ENCODE data around the gene C16orf46.

DNA sequence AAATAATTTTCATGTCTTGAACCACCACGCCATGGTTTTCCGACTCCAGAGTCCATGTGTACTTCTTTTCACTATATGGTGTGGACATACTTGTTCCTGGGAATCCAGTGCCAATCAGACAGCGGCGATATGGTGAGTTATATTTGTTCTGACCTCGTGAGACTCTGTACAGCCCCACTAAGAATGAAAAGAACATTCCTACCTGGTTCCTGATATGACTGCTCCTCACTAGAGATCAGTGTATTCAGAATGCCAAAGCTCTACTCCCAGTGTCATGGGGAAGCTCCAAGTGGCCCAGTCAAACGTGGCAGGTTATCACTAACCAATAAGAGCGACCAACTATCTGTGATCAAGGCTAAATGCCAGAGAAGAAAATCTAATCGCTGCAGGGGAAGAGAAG is 6.1 kb downstream of the C16orf46 start:
- TF ChIP-seq, protein P1, sequence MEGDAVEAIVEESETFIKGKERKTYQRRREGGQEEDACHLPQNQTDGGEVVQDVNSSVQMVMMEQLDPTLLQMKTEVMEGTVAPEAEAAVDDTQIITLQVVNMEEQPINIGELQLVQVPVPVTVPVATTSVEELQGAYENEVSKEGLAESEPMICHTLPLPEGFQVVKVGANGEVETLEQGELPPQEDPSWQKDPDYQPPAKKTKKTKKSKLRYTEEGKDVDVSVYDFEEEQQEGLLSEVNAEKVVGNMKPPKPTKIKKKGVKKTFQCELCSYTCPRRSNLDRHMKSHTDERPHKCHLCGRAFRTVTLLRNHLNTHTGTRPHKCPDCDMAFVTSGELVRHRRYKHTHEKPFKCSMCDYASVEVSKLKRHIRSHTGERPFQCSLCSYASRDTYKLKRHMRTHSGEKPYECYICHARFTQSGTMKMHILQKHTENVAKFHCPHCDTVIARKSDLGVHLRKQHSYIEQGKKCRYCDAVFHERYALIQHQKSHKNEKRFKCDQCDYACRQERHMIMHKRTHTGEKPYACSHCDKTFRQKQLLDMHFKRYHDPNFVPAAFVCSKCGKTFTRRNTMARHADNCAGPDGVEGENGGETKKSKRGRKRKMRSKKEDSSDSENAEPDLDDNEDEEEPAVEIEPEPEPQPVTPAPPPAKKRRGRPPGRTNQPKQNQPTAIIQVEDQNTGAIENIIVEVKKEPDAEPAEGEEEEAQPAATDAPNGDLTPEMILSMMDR (IDR thresholded peaks at IDR 0.05; ENCODE audit: poor library complexity), result no peak
- TF ChIP-seq EZH2 (IDR thresholded peaks at IDR 0.05; ENCODE audit: borderline replicate concordance) (no peak), EZH2phosphoT487 (IDR thresholded peaks at IDR 0.05; ENCODE audit: low read depth, severe bottlenecking, unreplicated experiment) (no peak)
